Astrocyte (in vitro differentiated cells and primary cell): ENCODE measurements around the gene DHPS. TPM values are rescaled to one million over a fixed set of nuclear protein-coding genes. Genes with fewer than 3 reads are reported as not detected.

ENCODE experiments used
- DNase-seq: peaks from one replicate; pipeline ENCODE4 v3.0.0-alpha.2; 2010; ENCODE audit warnings: low read depth
- FAIRE-seq: peaks from 2 replicates; lab custom pipeline; 2011; peaks lifted over from hg19 to GRCh38; lab: Jason Lieb, UNC
- H2AFZ ChIP-seq: 2 replicates; pipeline ENCODE4 v1.6.0; 2012; ENCODE audit warnings: low read depth, low read length, inconsistent platforms
- H3K27ac ChIP-seq: 2 replicates; pipeline ENCODE4 v1.5.1; 2011; ENCODE audit warnings: low read depth, low read length, inconsistent platforms
- H3K27me3 ChIP-seq: 2 replicates; pipeline ENCODE4 v1.6.0; 2011; ENCODE audit warnings: low read length, inconsistent platforms; ENCODE audit not compliant: insufficient read depth
- H3K36me3 ChIP-seq: 2 replicates; pipeline ENCODE4 v1.5.1; 2011; ENCODE audit warnings: low read length, inconsistent platforms; ENCODE audit not compliant: insufficient read depth
- H3K4me1 ChIP-seq: 2 replicates; pipeline ENCODE4 v1.5.1; 2011; ENCODE audit warnings: low read length, inconsistent platforms; ENCODE audit not compliant: insufficient read depth
- H3K4me2 ChIP-seq: 2 replicates; pipeline ENCODE4 v1.6.0; 2012; ENCODE audit warnings: low read length, inconsistent platforms
- H3K4me3 ChIP-seq: 2 replicates; pipeline ENCODE4 v1.5.1; 2011; ENCODE audit warnings: low read depth, mild to moderate bottlenecking, low read length, inconsistent platforms; ENCODE audit not compliant: insufficient read depth
- H3K79me2 ChIP-seq: 2 replicates; pipeline ENCODE4 v1.6.0; 2012; ENCODE audit warnings: mild to moderate bottlenecking, low read length, inconsistent platforms; ENCODE audit not compliant: insufficient read depth
- H3K9ac ChIP-seq: 2 replicates; pipeline ENCODE4 v1.6.0; 2012; ENCODE audit warnings: mild to moderate bottlenecking, low read length, inconsistent platforms
- H3K9me3 ChIP-seq: 2 replicates; pipeline ENCODE4 v1.5.1; 2012; ENCODE audit warnings: low read depth, mild to moderate bottlenecking, low read length, inconsistent platforms; ENCODE audit not compliant: insufficient read depth
- H4K20me1 ChIP-seq: 2 replicates; pipeline ENCODE4 v1.6.0; 2012; ENCODE audit warnings: low read length, inconsistent platforms; ENCODE audit not compliant: insufficient read depth
- H3K27ac Mint-ChIP-seq: one replicate; pipeline ENCODE4 v1.8.0; 2021; ENCODE audit warnings: mild to moderate bottlenecking, mixed read lengths; ENCODE audit not compliant: unreplicated experiment
- H3K27me3 Mint-ChIP-seq: one replicate; pipeline ENCODE4 v1.8.0; 2021; ENCODE audit warnings: low read depth, mixed read lengths; ENCODE audit not compliant: unreplicated experiment
- H3K36me3 Mint-ChIP-seq: one replicate; pipeline ENCODE4 v1.8.0; 2021; ENCODE audit warnings: low read depth, mixed read lengths; ENCODE audit not compliant: unreplicated experiment
- H3K4me1 Mint-ChIP-seq: one replicate; pipeline ENCODE4 v1.8.0; 2021; ENCODE audit warnings: low read depth, mixed read lengths; ENCODE audit not compliant: unreplicated experiment
- H3K4me3 Mint-ChIP-seq: one replicate; pipeline ENCODE4 v1.8.0; 2021; ENCODE audit warnings: mild to moderate bottlenecking, moderate library complexity, mixed read lengths; ENCODE audit not compliant: unreplicated experiment
- H3K9me3 Mint-ChIP-seq: one replicate; pipeline ENCODE4 v1.8.0; 2021; ENCODE audit warnings: mild to moderate bottlenecking, mixed read lengths; ENCODE audit not compliant: unreplicated experiment
- EZH2 ChIP-seq: IDR thresholded peaks from 2 replicates; pipeline ENCODE4 v1.6.1; 2012; ENCODE audit warnings: mild to moderate bottlenecking, low read length, inconsistent platforms; ENCODE audit not compliant: insufficient read depth
- total RNA-seq: library from RNA; stranded (reverse); gene quantifications from 2 replicates; pipeline ENCODE4 v1.2.1, GENCODE V29; 2021
- TF ChIP-seq, protein P1 (sequence below): IDR thresholded peaks from 2 replicates; pipeline ENCODE4 v1.5.1; 2011; ENCODE audit warnings: low read depth, mild to moderate bottlenecking, inconsistent platforms, low read length, moderate library complexity; ENCODE audit not compliant: insufficient read depth

Gene DHPS
- total RNA-seq, 1 donor from 2014 or later, result 43.4 TPM

DNA sequence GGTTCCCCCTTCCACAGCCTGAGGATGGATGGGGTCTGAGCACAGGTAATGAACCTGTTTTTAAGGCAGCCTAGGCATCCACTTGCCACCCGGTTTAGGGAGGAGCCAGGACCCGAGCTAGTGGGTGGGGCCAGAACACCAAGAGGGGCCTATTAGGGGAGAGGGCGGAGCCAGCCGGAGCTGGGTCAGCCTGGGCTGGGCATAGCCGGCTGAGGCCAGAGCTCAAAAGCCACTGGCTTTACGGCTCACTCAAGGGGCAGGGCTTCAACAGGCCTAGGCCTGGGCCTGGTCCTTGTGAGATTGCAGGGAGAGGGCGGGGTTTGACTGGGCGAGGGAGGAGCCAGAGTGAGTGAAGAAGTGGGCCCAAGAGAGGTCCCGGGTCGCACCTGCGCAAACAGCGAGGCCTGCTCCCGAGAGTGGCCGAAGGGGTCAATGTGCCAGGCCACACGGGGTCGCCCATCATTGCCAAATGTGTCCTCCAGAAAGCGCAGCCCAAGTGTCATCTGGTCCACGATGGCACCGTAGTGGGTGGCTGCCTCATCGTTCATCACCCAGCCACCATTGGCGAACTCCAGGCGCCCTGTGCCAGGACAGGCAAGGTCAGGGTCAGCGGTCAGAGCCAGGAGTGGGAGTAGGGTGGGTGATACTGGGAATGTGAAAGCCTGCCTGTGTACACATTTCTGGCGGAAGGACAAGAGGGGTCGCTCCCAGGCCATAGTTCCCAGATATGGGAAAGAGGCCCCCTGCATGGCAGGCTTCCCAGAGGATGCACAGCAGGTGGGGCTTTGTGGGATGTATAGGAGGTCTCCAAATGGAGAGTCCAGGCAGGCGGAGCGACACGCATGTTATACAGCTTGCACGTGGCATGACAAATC lies 17.0 kb downstream of the DHPS start:
- Histone ChIP-seq H3K79me2 (peaks cover 44% of the 10 kb centered on the region), H3K4me3 (no peak overlapping the region), H3K9me3 (no peaks in the 10 kb centered on the region), H3K27ac (no peak overlapping the region), H3K4me2 (no peak overlapping the region), H3K4me1 (peaks cover 13% of the 10 kb centered on the region), H3K27me3 (no peaks in the 10 kb centered on the region), H3K36me3 (peaks cover 6% of the 10 kb centered on the region), H4K20me1 (peaks cover 14% of the 10 kb centered on the region), H3K9ac (no peak overlapping the region), H2AFZ (no peak overlapping the region)
- DNase-seq (no peak), FAIRE-seq (no peak)
- Mint-ChIP-seq H3K27me3 (no peaks in the 10 kb centered on the region), H3K4me3 (peak overlapping the region; percentile 29), H3K4me1 (peaks cover 20% of the 10 kb centered on the region), H3K9me3 (no peaks in the 10 kb centered on the region), H3K36me3 (peaks cover 10% of the 10 kb centered on the region), H3K27ac (no peak overlapping the region)
- TF ChIP-seq EZH2, result no peak
- TF ChIP-seq, protein P1, sequence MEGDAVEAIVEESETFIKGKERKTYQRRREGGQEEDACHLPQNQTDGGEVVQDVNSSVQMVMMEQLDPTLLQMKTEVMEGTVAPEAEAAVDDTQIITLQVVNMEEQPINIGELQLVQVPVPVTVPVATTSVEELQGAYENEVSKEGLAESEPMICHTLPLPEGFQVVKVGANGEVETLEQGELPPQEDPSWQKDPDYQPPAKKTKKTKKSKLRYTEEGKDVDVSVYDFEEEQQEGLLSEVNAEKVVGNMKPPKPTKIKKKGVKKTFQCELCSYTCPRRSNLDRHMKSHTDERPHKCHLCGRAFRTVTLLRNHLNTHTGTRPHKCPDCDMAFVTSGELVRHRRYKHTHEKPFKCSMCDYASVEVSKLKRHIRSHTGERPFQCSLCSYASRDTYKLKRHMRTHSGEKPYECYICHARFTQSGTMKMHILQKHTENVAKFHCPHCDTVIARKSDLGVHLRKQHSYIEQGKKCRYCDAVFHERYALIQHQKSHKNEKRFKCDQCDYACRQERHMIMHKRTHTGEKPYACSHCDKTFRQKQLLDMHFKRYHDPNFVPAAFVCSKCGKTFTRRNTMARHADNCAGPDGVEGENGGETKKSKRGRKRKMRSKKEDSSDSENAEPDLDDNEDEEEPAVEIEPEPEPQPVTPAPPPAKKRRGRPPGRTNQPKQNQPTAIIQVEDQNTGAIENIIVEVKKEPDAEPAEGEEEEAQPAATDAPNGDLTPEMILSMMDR, result no peak

DNA sequence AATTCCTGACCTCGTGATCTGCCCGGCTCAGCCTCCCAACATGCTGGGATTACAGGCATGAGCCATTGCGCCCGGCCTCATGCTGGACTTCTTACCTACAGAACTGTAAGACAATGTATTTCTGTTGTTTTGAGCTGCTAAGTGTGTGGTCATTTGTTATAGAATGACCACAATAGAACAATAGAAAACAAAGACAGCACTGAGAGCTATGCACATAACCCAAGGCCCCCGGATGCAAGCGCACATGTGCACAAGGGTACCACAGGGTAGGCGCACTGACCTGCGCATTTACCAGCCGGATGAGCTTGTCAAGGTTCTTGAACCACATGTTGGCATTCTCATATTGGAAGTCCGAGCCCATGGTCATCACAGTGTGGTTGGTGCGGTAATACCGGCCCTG lies 20.7 kb downstream of the DHPS start:
- H4K20me1 ChIP-seq, result peaks cover 5% of the 10 kb centered on the region
- no peak overlapping the region for H3K4me3 Mint-ChIP-seq
- TF ChIP-seq EZH2, result no peak
- TF ChIP-seq, protein P1, result no peak
- H2AFZ ChIP-seq, result no peak overlapping the region
- H3K4me1 Mint-ChIP-seq, result peaks cover 3% of the 10 kb centered on the region
- peaks cover 4% of the 10 kb centered on the region for H3K4me1 ChIP-seq
- H3K27me3 ChIP-seq, result no peaks in the 10 kb centered on the region
- no peak overlapping the region for H3K27ac ChIP-seq
- peaks cover 6% of the 10 kb centered on the region for H3K36me3 ChIP-seq
- no peak overlapping the region for H3K27ac Mint-ChIP-seq
- no peak for FAIRE-seq
- no peaks in the 10 kb centered on the region for H3K27me3 Mint-ChIP-seq
- no peak overlapping the region for H3K9ac ChIP-seq
- no peaks in the 10 kb centered on the region for H3K9me3 Mint-ChIP-seq
- H3K36me3 Mint-ChIP-seq, result peaks cover 17% of the 10 kb centered on the region
- H3K9me3 ChIP-seq, result no peaks in the 10 kb centered on the region
- H3K79me2 ChIP-seq, result peaks cover 12% of the 10 kb centered on the region
- no peak for DNase-seq
- no peak overlapping the region for H3K4me3 ChIP-seq
- no peak overlapping the region for H3K4me2 ChIP-seq

DNA sequence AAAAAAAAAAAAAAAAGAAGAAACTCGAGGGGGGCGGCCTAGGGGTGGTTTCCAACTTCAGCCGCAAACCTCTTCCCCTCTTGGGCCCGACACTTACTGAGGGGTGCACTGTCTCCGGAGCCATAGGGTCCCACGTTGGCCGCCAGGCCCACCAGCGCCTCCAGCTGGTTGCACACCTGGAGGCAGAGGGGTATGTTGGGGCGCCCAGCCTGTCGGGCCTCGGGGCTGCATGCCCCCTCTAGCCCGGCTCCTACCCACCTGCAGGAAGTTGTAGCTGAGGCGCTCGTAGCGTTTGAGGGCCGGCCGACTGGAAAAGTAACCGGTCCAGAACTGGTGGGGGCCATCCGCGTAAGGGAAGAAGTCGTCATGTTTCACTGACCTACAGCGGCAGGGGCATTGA lies 23.7 kb downstream of the DHPS start:
- Histone ChIP-seq H3K9me3 (no peaks in the 10 kb centered on the region), H3K9ac (no peak overlapping the region), H3K79me2 (no peaks in the 10 kb centered on the region), H3K27ac (no peak overlapping the region), H4K20me1 (no peaks in the 10 kb centered on the region), H3K4me3 (no peak overlapping the region), H3K27me3 (no peaks in the 10 kb centered on the region), H3K4me1 (no peaks in the 10 kb centered on the region), H3K36me3 (peaks cover 15% of the 10 kb centered on the region), H3K4me2 (no peak overlapping the region), H2AFZ (no peak overlapping the region)
- Mint-ChIP-seq H3K27ac (no peak overlapping the region), H3K9me3 (no peaks in the 10 kb centered on the region), H3K4me1 (no peaks in the 10 kb centered on the region), H3K4me3 (no peak overlapping the region), H3K36me3 (peaks cover 28% of the 10 kb centered on the region), H3K27me3 (no peaks in the 10 kb centered on the region)
- DNase-seq (no peak), FAIRE-seq (no peak)
- no peak for TF ChIP-seq EZH2
- TF ChIP-seq, protein P1, result no peak
